AG10803 (cell line): ENCODE measurements around the gene CLPSL1.

Experiments
- DNase-seq: peaks from one replicate; pipeline ENCODE4 v3.0.0; 2010; ENCODE audit warnings: low read depth
- H3K4me3 ChIP-seq: 2 replicates; pipeline ENCODE4 v1.5.1; 2011; ENCODE audit warnings: mild to moderate bottlenecking, low read length, control low read depth
- TF ChIP-seq, protein P1 (sequence below): conservative IDR thresholded peaks from 2 replicates; pipeline ENCODE4 v1.5.1; 2011; ENCODE audit warnings: mild to moderate bottlenecking, low read length, control low read depth, inconsistent platforms

CLPSL1 gene

GRCh38 chr6:35833536-35833935 is 52.7 kb downstream of the CLPSL1 start:
- TF ChIP-seq, protein P1, sequence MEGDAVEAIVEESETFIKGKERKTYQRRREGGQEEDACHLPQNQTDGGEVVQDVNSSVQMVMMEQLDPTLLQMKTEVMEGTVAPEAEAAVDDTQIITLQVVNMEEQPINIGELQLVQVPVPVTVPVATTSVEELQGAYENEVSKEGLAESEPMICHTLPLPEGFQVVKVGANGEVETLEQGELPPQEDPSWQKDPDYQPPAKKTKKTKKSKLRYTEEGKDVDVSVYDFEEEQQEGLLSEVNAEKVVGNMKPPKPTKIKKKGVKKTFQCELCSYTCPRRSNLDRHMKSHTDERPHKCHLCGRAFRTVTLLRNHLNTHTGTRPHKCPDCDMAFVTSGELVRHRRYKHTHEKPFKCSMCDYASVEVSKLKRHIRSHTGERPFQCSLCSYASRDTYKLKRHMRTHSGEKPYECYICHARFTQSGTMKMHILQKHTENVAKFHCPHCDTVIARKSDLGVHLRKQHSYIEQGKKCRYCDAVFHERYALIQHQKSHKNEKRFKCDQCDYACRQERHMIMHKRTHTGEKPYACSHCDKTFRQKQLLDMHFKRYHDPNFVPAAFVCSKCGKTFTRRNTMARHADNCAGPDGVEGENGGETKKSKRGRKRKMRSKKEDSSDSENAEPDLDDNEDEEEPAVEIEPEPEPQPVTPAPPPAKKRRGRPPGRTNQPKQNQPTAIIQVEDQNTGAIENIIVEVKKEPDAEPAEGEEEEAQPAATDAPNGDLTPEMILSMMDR = no peak
- no peak overlapping the region for H3K4me3 ChIP-seq
- peak; percentile 32 for DNase-seq
